Effector memory CD4-positive, alpha-beta T cell (primary cell): Measurements from ENCODE around the gene PIP5K1A.

Experiments
- DNase-seq, 3 donors: peaks; one replicate each; pipeline ENCODE4 v3.0.0-alpha.2; 2020
- H3K27ac ChIP-seq: 2 replicates; pipeline ENCODE4 v1.7.0; 2013; ENCODE audit warnings: mild to moderate bottlenecking, low read length, moderate library complexity; ENCODE audit not compliant: insufficient read depth, poor library complexity, severe bottlenecking
- H3K27me3 ChIP-seq: replicated peaks from 2 replicates; pipeline ENCODE4 v1.7.0; 2013; ENCODE audit warnings: mild to moderate bottlenecking, low read length; ENCODE audit not compliant: insufficient read depth, control insufficient read depth, poor library complexity, severe bottlenecking
- H3K36me3 ChIP-seq: 2 replicates; pipeline ENCODE4 v1.7.0; 2013; ENCODE audit warnings: mild to moderate bottlenecking, low read length, moderate library complexity; ENCODE audit not compliant: control insufficient read depth, insufficient read depth
- H3K4me1 ChIP-seq: 2 replicates; pipeline ENCODE4 v1.7.0; 2013; ENCODE audit warnings: low read length, mild to moderate bottlenecking; ENCODE audit not compliant: control insufficient read depth, insufficient read depth, poor library complexity, severe bottlenecking
- H3K4me3 ChIP-seq: 2 replicates; pipeline ENCODE4 v1.7.0; 2013; ENCODE audit warnings: low read length, low read depth, mild to moderate bottlenecking; ENCODE audit not compliant: insufficient read depth, poor library complexity, severe bottlenecking
- H3K9me3 ChIP-seq: 2 replicates; pipeline ENCODE4 v1.7.0; 2013; ENCODE audit warnings: mild to moderate bottlenecking, low read length, moderate library complexity; ENCODE audit not compliant: control insufficient read depth

The PIP5K1A gene

GRCh38 chr1:151211972-151212705 is 13.8 kb downstream of the PIP5K1A start:
- H3K4me1 ChIP-seq: no peaks in the 10 kb centered on the region
- no peak for DNase-seq
- H3K27ac ChIP-seq: no peak overlapping the region
- H3K27me3 ChIP-seq: no peaks in the 10 kb centered on the region
- H3K4me3 ChIP-seq: no peak overlapping the region
- H3K9me3 ChIP-seq: no peaks in the 10 kb centered on the region
- peaks cover 7% of the 10 kb centered on the region for H3K36me3 ChIP-seq

- Histone ChIP-seq H3K4me1 (no peaks in the 10 kb centered on the region), H3K27ac (no peak overlapping the region), H3K9me3 (no peaks in the 10 kb centered on the region), H3K36me3 (no peaks in the 10 kb centered on the region), H3K4me3 (no peak overlapping the region), H3K27me3 (no peaks in the 10 kb centered on the region)
- no peak for DNase-seq
Observed at GRCh38 chr1:151213560-151213959, 15.2 kb downstream of the PIP5K1A start.

- Histone ChIP-seq H3K36me3 (peaks cover 13% of the 10 kb centered on the region), H3K27ac (no peak overlapping the region), H3K4me3 (no peak overlapping the region), H3K27me3 (no peaks in the 10 kb centered on the region), H3K9me3 (no peaks in the 10 kb centered on the region), H3K4me1 (no peaks in the 10 kb centered on the region)
- no peak for DNase-seq
Observed at GRCh38 chr1:151221616-151222015, 23.3 kb downstream of the PIP5K1A start.

GRCh38 chr1:151222130-151222529 is 23.8 kb downstream of the PIP5K1A start:
- Histone ChIP-seq H3K27me3 (no peaks in the 10 kb centered on the region), H3K36me3 (peaks cover 14% of the 10 kb centered on the region), H3K27ac (no peak overlapping the region), H3K4me1 (no peaks in the 10 kb centered on the region), H3K9me3 (no peaks in the 10 kb centered on the region), H3K4me3 (no peak overlapping the region)
- no peak for DNase-seq

- no peak for DNase-seq
- H3K4me3 ChIP-seq: no peak overlapping the region
- H3K9me3 ChIP-seq: no peaks in the 10 kb centered on the region
- H3K36me3 ChIP-seq: peaks cover 82% of the 10 kb centered on the region
- no peak overlapping the region for H3K27ac ChIP-seq
- H3K4me1 ChIP-seq: no peaks in the 10 kb centered on the region
- no peaks in the 10 kb centered on the region for H3K27me3 ChIP-seq
Observed at GRCh38 chr1:151235235-151235634, 36.9 kb downstream of the PIP5K1A start.

GRCh38 chr1:151237678-151238466 is 39.5 kb downstream of the PIP5K1A start:
- Histone ChIP-seq H3K4me3 (no peak overlapping the region), H3K27me3 (no peaks in the 10 kb centered on the region), H3K9me3 (no peaks in the 10 kb centered on the region), H3K27ac (no peak overlapping the region), H3K36me3 (peaks cover 86% of the 10 kb centered on the region), H3K4me1 (no peaks in the 10 kb centered on the region)
- no peak for DNase-seq

GRCh38 chr1:151238467-151238739 is 40.1 kb downstream of the PIP5K1A start:
- no peak overlapping the region for H3K27ac ChIP-seq
- peaks cover 92% of the 10 kb centered on the region for H3K36me3 ChIP-seq
- no peaks in the 10 kb centered on the region for H3K4me1 ChIP-seq
- DNase-seq: no peak
- H3K27me3 ChIP-seq: no peaks in the 10 kb centered on the region
- no peaks in the 10 kb centered on the region for H3K9me3 ChIP-seq
- H3K4me3 ChIP-seq: no peak overlapping the region

- no peak for DNase-seq
- Histone ChIP-seq H3K9me3 (no peaks in the 10 kb centered on the region), H3K4me3 (no peak overlapping the region), H3K27ac (no peak overlapping the region), H3K4me1 (no peaks in the 10 kb centered on the region), H3K36me3 (peaks cover 85% of the 10 kb centered on the region), H3K27me3 (no peaks in the 10 kb centered on the region)
Observed at GRCh38 chr1:151242442-151242841, 44.1 kb downstream of the PIP5K1A start.

- H3K36me3 ChIP-seq: peaks cover 80% of the 10 kb centered on the region
Observed at GRCh38 chr1:151243683-151244216, 45.4 kb downstream of the PIP5K1A start.

GRCh38 chr1:151246786-151247185 is 48.4 kb downstream of the PIP5K1A start:
- Histone ChIP-seq H3K36me3 (peaks cover 59% of the 10 kb centered on the region), H3K9me3 (no peaks in the 10 kb centered on the region), H3K27me3 (no peaks in the 10 kb centered on the region), H3K27ac (no peak overlapping the region), H3K4me3 (no peak overlapping the region), H3K4me1 (no peaks in the 10 kb centered on the region)
- DNase-seq: no peak

More at GRCh38 chr1:151243683-151244216, 45.4 kb downstream of the PIP5K1A start:
- H3K4me3 ChIP-seq: no peak overlapping the region
- H3K9me3 ChIP-seq: no peaks in the 10 kb centered on the region
- no peak overlapping the region for H3K27ac ChIP-seq
- H3K27me3 ChIP-seq: no peaks in the 10 kb centered on the region
- no peak for DNase-seq
- H3K4me1 ChIP-seq: no peaks in the 10 kb centered on the region
